ENCODE results near the gene ZMYND12.

ZMYND12 gene

GRCh38 chr1:42432714-42433113 is 23.1 kb downstream of the ZMYND12 start:
- Histone ChIP-seq H3K27me3 (ENCODE audit: insufficient read depth, poor library complexity, severe bottlenecking) (no peaks in the 10 kb centered on the region), H3K4me1 (ENCODE audit: insufficient read depth, poor library complexity, severe bottlenecking) (no peaks in the 10 kb centered on the region), H3K36me3 (ENCODE audit: low read depth) (no peaks in the 10 kb centered on the region), H3K27ac (ENCODE audit: poor library complexity, severe bottlenecking) (no peak overlapping the region), H3K4me3 (ENCODE audit: severe bottlenecking) (no peak overlapping the region), H3K9me3 (ENCODE audit: severe bottlenecking) (no peaks in the 10 kb centered on the region)
- no peak for DNase-seq (ENCODE audit: low spot score)
- TF ChIP-seq CTCF (IDR thresholded peaks at IDR 0.05; ENCODE audit: poor library complexity, severe bottlenecking), result no peak
- ATAC-seq (ENCODE audit: low read depth), result no peak

GRCh38 chr1:42431514-42431913 is 24.3 kb downstream of the ZMYND12 start:
- no peak overlapping the region for H3K27ac ChIP-seq (ENCODE audit: poor library complexity, severe bottlenecking)
- DNase-seq (ENCODE audit: low spot score) (no peak), ATAC-seq (ENCODE audit: low read depth) (no peak)
- H3K4me1 ChIP-seq (ENCODE audit: insufficient read depth, poor library complexity, severe bottlenecking), result no peaks in the 10 kb centered on the region
- no peaks in the 10 kb centered on the region for H3K36me3 ChIP-seq (ENCODE audit: low read depth)
- TF ChIP-seq CTCF (IDR thresholded peaks at IDR 0.05; ENCODE audit: poor library complexity, severe bottlenecking), result no peak
- H3K27me3 ChIP-seq (ENCODE audit: insufficient read depth, poor library complexity, severe bottlenecking), result no peaks in the 10 kb centered on the region
- no peak overlapping the region for H3K4me3 ChIP-seq (ENCODE audit: severe bottlenecking)
- no peaks in the 10 kb centered on the region for H3K9me3 ChIP-seq (ENCODE audit: severe bottlenecking)

GRCh38 chr1:42430286-42431135 is 25.3 kb downstream of the ZMYND12 start:
- Histone ChIP-seq H3K36me3 (ENCODE audit: low read depth) (no peaks in the 10 kb centered on the region), H3K4me3 (ENCODE audit: severe bottlenecking) (no peak overlapping the region), H3K4me1 (ENCODE audit: insufficient read depth, poor library complexity, severe bottlenecking) (no peaks in the 10 kb centered on the region), H3K9me3 (ENCODE audit: severe bottlenecking) (no peaks in the 10 kb centered on the region), H3K27ac (ENCODE audit: poor library complexity, severe bottlenecking) (no peak overlapping the region), H3K27me3 (ENCODE audit: insufficient read depth, poor library complexity, severe bottlenecking) (no peaks in the 10 kb centered on the region)
- TF ChIP-seq CTCF (IDR thresholded peaks at IDR 0.05; ENCODE audit: poor library complexity, severe bottlenecking), result no peak
- DNase-seq (ENCODE audit: low spot score), result no peak
- ATAC-seq (ENCODE audit: low read depth), result no peak

- DNase-seq (ENCODE audit: low spot score), result no peak
Observed at GRCh38 chr1:42429603-42430002, 26.2 kb downstream of the ZMYND12 start.

More at GRCh38 chr1:42429603-42430002, 26.2 kb downstream of the ZMYND12 start:
- no peaks in the 10 kb centered on the region for H3K4me1 ChIP-seq (ENCODE audit: insufficient read depth, poor library complexity, severe bottlenecking)
- H3K9me3 ChIP-seq (ENCODE audit: severe bottlenecking), result no peaks in the 10 kb centered on the region
- no peak for TF ChIP-seq CTCF (IDR thresholded peaks at IDR 0.05; ENCODE audit: poor library complexity, severe bottlenecking)
- no peak overlapping the region for H3K4me3 ChIP-seq (ENCODE audit: severe bottlenecking)
- H3K36me3 ChIP-seq (ENCODE audit: low read depth), result no peaks in the 10 kb centered on the region
- no peak for ATAC-seq (ENCODE audit: low read depth)
- H3K27ac ChIP-seq (ENCODE audit: poor library complexity, severe bottlenecking), result no peak overlapping the region
- H3K27me3 ChIP-seq (ENCODE audit: insufficient read depth, poor library complexity, severe bottlenecking), result no peaks in the 10 kb centered on the region
